ENCODE measurements around the gene POPDC2.

DNA sequence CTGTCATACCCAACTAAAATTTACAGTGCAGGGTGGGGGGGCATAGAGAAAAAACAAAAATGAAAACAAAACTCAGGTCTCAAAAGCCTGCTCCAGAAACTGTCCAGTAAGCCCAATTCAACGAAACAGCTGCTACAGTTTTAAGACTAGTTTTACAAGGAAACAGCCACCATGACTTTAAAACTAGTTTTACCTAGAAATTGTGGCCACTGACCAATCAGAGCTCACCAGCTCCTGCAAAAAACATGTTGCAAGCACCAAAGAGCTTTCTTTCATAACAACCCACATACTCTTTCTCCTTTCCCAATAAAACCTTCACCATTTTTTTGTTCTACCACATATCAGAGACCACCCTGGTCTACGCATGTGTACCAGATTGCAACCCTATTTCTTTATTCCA lies 35.1 kb upstream of the POPDC2 start:
- no peak for TF ChIP-seq EZH2 (IDR thresholded peaks at IDR 0.05; ENCODE audit: borderline replicate concordance)
- TF ChIP-seq, protein P1, sequence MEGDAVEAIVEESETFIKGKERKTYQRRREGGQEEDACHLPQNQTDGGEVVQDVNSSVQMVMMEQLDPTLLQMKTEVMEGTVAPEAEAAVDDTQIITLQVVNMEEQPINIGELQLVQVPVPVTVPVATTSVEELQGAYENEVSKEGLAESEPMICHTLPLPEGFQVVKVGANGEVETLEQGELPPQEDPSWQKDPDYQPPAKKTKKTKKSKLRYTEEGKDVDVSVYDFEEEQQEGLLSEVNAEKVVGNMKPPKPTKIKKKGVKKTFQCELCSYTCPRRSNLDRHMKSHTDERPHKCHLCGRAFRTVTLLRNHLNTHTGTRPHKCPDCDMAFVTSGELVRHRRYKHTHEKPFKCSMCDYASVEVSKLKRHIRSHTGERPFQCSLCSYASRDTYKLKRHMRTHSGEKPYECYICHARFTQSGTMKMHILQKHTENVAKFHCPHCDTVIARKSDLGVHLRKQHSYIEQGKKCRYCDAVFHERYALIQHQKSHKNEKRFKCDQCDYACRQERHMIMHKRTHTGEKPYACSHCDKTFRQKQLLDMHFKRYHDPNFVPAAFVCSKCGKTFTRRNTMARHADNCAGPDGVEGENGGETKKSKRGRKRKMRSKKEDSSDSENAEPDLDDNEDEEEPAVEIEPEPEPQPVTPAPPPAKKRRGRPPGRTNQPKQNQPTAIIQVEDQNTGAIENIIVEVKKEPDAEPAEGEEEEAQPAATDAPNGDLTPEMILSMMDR (IDR thresholded peaks at IDR 0.05; ENCODE audit: poor library complexity), result no peak

Measured in hepatocyte (in vitro differentiated cells).